Activated effector memory CD4-positive, alpha-beta T cell treated with Interleukin-2 at 50 U/mL for 16 hours (primary cell): Measurements from ENCODE around the gene CLUH.

Experiments used
- DNase-seq: peaks from one replicate; pipeline ENCODE4 v3.0.0-alpha.2; 2020

Gene CLUH

GRCh38 chr17:2716649-2717048 lies 5.1 kb upstream of the CLUH start:
- DNase-seq, result no peak

GRCh38 chr17:2713881-2714280 lies 2.3 kb upstream of the CLUH start:
- no peak for DNase-seq

- DNase-seq, result no peak
Measured at GRCh38 chr17:2712300-2713043, 908 bp upstream of the CLUH start.

- DNase-seq, result no peak
Measured at GRCh38 chr17:2710803-2711607, 559 bp downstream of the CLUH start.

- DNase-seq, result no peak
Measured at GRCh38 chr17:2710071-2710802, 1.3 kb downstream of the CLUH start.

- DNase-seq, result no peak
Measured at GRCh38 chr17:2709183-2709661, 2.3 kb downstream of the CLUH start.

GRCh38 chr17:2708585-2709182 lies 2.9 kb downstream of the CLUH start:
- DNase-seq, result no peak

GRCh38 chr17:2707721-2708584 lies 3.6 kb downstream of the CLUH start:
- DNase-seq, result no peak

- DNase-seq, result no peak
Measured at GRCh38 chr17:2706911-2707510, 4.6 kb downstream of the CLUH start.

GRCh38 chr17:2705888-2706795 lies 5.4 kb downstream of the CLUH start:
- no peak for DNase-seq

- no peak for DNase-seq
Measured at GRCh38 chr17:2705263-2705662, 6.3 kb downstream of the CLUH start.

- DNase-seq, result no peak
Measured at GRCh38 chr17:2704890-2705248, 6.7 kb downstream of the CLUH start.

GRCh38 chr17:2704031-2704889 lies 7.3 kb downstream of the CLUH start:
- DNase-seq, result no peak

GRCh38 chr17:2703606-2704005 lies 8.0 kb downstream of the CLUH start:
- no peak for DNase-seq

GRCh38 chr17:2703181-2703580 lies 8.4 kb downstream of the CLUH start:
- no peak for DNase-seq

- no peak for DNase-seq
Measured at GRCh38 chr17:2701996-2702741, 9.4 kb downstream of the CLUH start.

- DNase-seq, result no peak
Measured at GRCh38 chr17:2701161-2701995, 10.2 kb downstream of the CLUH start.
